Keratinocyte (primary cell): ENCODE measurements around the gene CHMP1B.

ENCODE experiments used
- EZH2 ChIP-seq: IDR thresholded peaks from one replicate; pipeline ENCODE4 v1.6.1; 2012; ENCODE audit warnings: inconsistent platforms, mild to moderate bottlenecking, low read length, moderate library complexity
- TF ChIP-seq, protein P1 (sequence below), 3 experiments: IDR thresholded peaks in 1 of 3; conservative IDR thresholded peaks in 1 of 3; optimal IDR thresholded peaks in 1 of 3; 2 replicates in 2 of 3; 3 replicates in 1 of 3; pipeline versions ENCODE3 to v1.5.1; 2011; ENCODE audit warnings: low read length in 3 of 3, mild to moderate bottlenecking in 3 of 3, moderate library complexity in 2 of 3, control low read depth in 1 of 3, inconsistent platforms in 1 of 3; ENCODE audit not compliant: insufficient read depth in 2 of 3; ENCODE audit errors: extremely low read depth in 1 of 3

GRCh38 chr18:11862468-11863137, 11.4 kb downstream of the CHMP1B start:
- TF ChIP-seq, protein P1, sequence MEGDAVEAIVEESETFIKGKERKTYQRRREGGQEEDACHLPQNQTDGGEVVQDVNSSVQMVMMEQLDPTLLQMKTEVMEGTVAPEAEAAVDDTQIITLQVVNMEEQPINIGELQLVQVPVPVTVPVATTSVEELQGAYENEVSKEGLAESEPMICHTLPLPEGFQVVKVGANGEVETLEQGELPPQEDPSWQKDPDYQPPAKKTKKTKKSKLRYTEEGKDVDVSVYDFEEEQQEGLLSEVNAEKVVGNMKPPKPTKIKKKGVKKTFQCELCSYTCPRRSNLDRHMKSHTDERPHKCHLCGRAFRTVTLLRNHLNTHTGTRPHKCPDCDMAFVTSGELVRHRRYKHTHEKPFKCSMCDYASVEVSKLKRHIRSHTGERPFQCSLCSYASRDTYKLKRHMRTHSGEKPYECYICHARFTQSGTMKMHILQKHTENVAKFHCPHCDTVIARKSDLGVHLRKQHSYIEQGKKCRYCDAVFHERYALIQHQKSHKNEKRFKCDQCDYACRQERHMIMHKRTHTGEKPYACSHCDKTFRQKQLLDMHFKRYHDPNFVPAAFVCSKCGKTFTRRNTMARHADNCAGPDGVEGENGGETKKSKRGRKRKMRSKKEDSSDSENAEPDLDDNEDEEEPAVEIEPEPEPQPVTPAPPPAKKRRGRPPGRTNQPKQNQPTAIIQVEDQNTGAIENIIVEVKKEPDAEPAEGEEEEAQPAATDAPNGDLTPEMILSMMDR (optimal IDR thresholded peaks at IDR 0.05 in 1 of 3, IDR thresholded peaks at IDR 0.05 in 1 of 3, conservative IDR thresholded peaks at IDR 0.05 in 1 of 3; ENCODE audit: extremely low read depth in 1 of 3, insufficient read depth in 2 of 3, low read length in 3 of 3) = no peak
- TF ChIP-seq EZH2 = no peak
